HepG2 (cell line): Measurements from ENCODE around the gene NF2. TPM values are rescaled to one million over a fixed set of nuclear protein-coding genes. Genes with fewer than 3 reads are reported as not detected.

Experiments
- CENPT ChIP-seq: sonication (generic); formaldehyde crosslinking; IDR thresholded peaks from 2 replicates; pipeline ENCODE4 v1.8.0; 2022; ENCODE audit warnings: low read depth, mild to moderate bottlenecking, moderate library complexity, missing genetic modification reagents
- JUNB ChIP-seq: sonication (generic); formaldehyde crosslinking; IDR thresholded peaks from 2 replicates; pipeline ENCODE4 v1.8.0; 2022; ENCODE audit warnings: missing genetic modification reagents, mild to moderate bottlenecking, borderline replicate concordance
- LCORL ChIP-seq, 2 experiments: fragments of 450-650 bp in 1 of 2; sonication (generic) in 1 of 2; formaldehyde crosslinking in 1 of 2; IDR thresholded peaks; 2 replicates each; pipeline versions ENCODE4 v1.5.0 to v1.6.1; 2017 to 2020; ENCODE audit warnings: antibody characterized with exemption in 1 of 2, missing genetic modification reagents in 1 of 2
- MAF1 ChIP-seq: sonication (generic); formaldehyde crosslinking; IDR thresholded peaks from 2 replicates; pipeline ENCODE4 v1.5.0; 2020; ENCODE audit warnings: missing genetic modification reagents, borderline replicate concordance
- MEIS1 ChIP-seq: sonication (generic); formaldehyde crosslinking; IDR thresholded peaks from 2 replicates; pipeline ENCODE4 v1.9.0; 2021; ENCODE audit warnings: mild to moderate bottlenecking, missing genetic modification reagents, moderate library complexity, borderline replicate concordance
- REL ChIP-seq: sonication (generic); formaldehyde crosslinking; conservative IDR thresholded peaks from 2 replicates; pipeline ENCODE4 v1.8.0; 2022; ENCODE audit warnings: mild to moderate bottlenecking, missing genetic modification reagents, moderate library complexity
- TFDP1 ChIP-seq: IDR thresholded peaks from 2 replicates; pipeline ENCODE4 v1.6.1; 2016; ENCODE audit warnings: missing compliant biosample characterization, missing genetic modification reagents, borderline replicate concordance
- THYN1 ChIP-seq: sonication (generic); formaldehyde crosslinking; IDR thresholded peaks from 2 replicates; pipeline ENCODE4 v1.8.1; 2023; ENCODE audit warnings: low read depth, mild to moderate bottlenecking, moderate library complexity, missing genetic modification reagents, borderline replicate concordance
- U2AF1 ChIP-seq: fragments of 200-400 bp; formaldehyde crosslinking; optimal IDR thresholded peaks from 2 replicates; pipeline ENCODE3; 2017; ENCODE audit warnings: mild to moderate bottlenecking, low read depth, low read length
- UBTF ChIP-seq: sonication (generic); formaldehyde crosslinking; IDR thresholded peaks from 2 replicates; pipeline ENCODE4 v1.4.0; 2020; ENCODE audit warnings: mild to moderate bottlenecking, missing genetic modification reagents
- ZNF230 ChIP-seq: sonication (generic); formaldehyde crosslinking; IDR thresholded peaks from 2 replicates; pipeline ENCODE4 v1.4.0; 2020; ENCODE audit warnings: mild to moderate bottlenecking, missing genetic modification reagents
- ZNF550 ChIP-seq: sonication (generic); formaldehyde crosslinking; IDR thresholded peaks from 2 replicates; pipeline ENCODE4 v1.4.0; 2020; ENCODE audit warnings: mild to moderate bottlenecking, missing genetic modification reagents, borderline replicate concordance
- ZNF839 ChIP-seq: sonication (generic); formaldehyde crosslinking; IDR thresholded peaks from 2 replicates; pipeline ENCODE4 v1.4.0; 2020; ENCODE audit warnings: missing genetic modification reagents, mild to moderate bottlenecking, borderline replicate concordance
- ZSCAN30 ChIP-seq: sonication (generic); formaldehyde crosslinking; IDR thresholded peaks from 2 replicates; pipeline ENCODE4 v1.5.0; 2020; ENCODE audit warnings: mild to moderate bottlenecking, missing genetic modification reagents
- polyA plus RNA-seq, 8 experiments: library from polyadenylated mRNA; depleted of rRNA in 3 of 8; stranded (reverse) in 7 of 8; unstranded in 1 of 8; fragments of >200 nt; fragmentation: Illumina TruSeq in 4 of 8; extraction: Trizol in 4 of 8; gene quantifications; 2 replicates each; pipeline versions ENCODE4 v1.2.1 to v1.2.3, GENCODE V29; 2011 to 2016; ENCODE audit warnings: low read depth in 4 of 8, missing spikeins in 1 of 8, mixed read lengths in 1 of 8; ENCODE audit not compliant: insufficient read depth in 1 of 8
- total RNA-seq, 5 experiments: library from RNA; depleted of rRNA; stranded (reverse); fragments of >200 nt; fragmentation: Illumina TruSeq; extraction: Trizol; gene quantifications; 2 replicates each; pipeline ENCODE4 v1.2.3, GENCODE V29; 2016; ENCODE audit warnings: low read depth in 1 of 5
- TF ChIP-seq, protein P1 (sequence below): sonication (generic); formaldehyde crosslinking; IDR thresholded peaks from 2 replicates; pipeline ENCODE4 v1.9.0; 2021; ENCODE audit warnings: missing genetic modification reagents, borderline replicate concordance
- TF ChIP-seq, protein P2 (sequence below): sonication (generic); formaldehyde crosslinking; IDR thresholded peaks from 2 replicates; pipeline ENCODE4 v1.8.0; 2022; ENCODE audit warnings: low read depth, missing genetic modification reagents

Gene NF2
- total and polyA plus RNA-seq, 2 of the 13 experiments (the other 11 are each of a cell fraction or from before 2014, with no cell fraction given): 9.3 to 33.3 TPM

DNA sequence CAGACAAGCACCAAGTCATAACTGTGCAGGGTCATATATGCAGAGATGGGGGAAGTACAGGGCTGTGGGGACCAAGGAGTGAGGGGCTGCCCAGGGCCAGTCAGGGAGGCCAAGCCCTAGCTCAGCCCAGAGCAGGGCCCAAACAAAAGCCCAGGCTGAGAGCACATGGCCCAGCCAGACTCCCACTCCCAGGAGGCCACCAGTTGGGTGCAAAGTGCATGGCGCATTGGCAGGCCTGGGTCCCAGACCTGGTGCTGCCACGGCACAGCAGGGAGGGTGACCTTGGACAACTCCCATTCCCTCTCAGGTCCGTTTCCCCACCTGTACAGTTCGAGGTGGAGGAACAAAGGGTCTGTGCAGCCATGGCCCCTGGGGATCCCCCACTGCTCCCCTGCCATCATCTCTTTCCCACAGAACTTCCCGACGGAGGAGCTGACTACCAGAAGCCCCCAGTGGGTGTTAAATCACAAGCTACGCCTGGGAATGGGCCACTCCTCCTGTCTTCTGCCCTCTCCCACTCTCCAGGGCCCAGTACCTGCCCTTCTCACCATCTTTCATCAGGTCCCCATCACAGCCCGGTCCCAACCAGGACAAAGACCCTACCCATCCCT is 23.1 kb upstream of the NF2 start (continued):
- TF ChIP-seq CENPT: no peak
- TF ChIP-seq, protein P1, sequence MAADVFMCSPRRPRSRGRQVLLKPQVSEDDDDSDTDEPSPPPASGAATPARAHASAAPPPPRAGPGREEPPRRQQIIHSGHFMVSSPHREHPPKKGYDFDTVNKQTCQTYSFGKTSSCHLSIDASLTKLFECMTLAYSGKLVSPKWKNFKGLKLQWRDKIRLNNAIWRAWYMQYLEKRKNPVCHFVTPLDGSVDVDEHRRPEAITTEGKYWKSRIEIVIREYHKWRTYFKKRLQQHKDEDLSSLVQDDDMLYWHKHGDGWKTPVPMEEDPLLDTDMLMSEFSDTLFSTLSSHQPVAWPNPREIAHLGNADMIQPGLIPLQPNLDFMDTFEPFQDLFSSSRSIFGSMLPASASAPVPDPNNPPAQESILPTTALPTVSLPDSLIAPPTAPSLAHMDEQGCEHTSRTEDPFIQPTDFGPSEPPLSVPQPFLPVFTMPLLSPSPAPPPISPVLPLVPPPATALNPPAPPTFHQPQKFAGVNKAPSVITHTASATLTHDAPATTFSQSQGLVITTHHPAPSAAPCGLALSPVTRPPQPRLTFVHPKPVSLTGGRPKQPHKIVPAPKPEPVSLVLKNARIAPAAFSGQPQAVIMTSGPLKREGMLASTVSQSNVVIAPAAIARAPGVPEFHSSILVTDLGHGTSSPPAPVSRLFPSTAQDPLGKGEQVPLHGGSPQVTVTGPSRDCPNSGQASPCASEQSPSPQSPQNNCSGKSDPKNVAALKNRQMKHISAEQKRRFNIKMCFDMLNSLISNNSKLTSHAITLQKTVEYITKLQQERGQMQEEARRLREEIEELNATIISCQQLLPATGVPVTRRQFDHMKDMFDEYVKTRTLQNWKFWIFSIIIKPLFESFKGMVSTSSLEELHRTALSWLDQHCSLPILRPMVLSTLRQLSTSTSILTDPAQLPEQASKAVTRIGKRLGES (CRISPR knock-in tag): no peak
- peak; percentile 90 for TF ChIP-seq UBTF
- no peak for TF ChIP-seq THYN1
- TF ChIP-seq LCORL (IDR thresholded peaks at IDR 0.05): no peak
- peak; percentile 91 for TF ChIP-seq LCORL (CRISPR knock-in tag; IDR thresholded peaks at IDR 0.05)
- peak; percentile 83; the same call in 1 of the 2 replicates for TF ChIP-seq TFDP1 (CRISPR knock-in tag)
- no peak for TF ChIP-seq REL (CRISPR knock-in tag)
- no peak; the same call in 1 of the 2 replicates for TF ChIP-seq ZSCAN30
- 0 out of 2 replicates have a peak, but pooled peaks have one; percentile 29 for TF ChIP-seq MAF1 (CRISPR knock-in tag)
- no peak; the same call in 1 of the 2 replicates for TF ChIP-seq ZNF230
- no peak for TF ChIP-seq ZNF839 (CRISPR knock-in tag)
- TF ChIP-seq, protein P2, sequence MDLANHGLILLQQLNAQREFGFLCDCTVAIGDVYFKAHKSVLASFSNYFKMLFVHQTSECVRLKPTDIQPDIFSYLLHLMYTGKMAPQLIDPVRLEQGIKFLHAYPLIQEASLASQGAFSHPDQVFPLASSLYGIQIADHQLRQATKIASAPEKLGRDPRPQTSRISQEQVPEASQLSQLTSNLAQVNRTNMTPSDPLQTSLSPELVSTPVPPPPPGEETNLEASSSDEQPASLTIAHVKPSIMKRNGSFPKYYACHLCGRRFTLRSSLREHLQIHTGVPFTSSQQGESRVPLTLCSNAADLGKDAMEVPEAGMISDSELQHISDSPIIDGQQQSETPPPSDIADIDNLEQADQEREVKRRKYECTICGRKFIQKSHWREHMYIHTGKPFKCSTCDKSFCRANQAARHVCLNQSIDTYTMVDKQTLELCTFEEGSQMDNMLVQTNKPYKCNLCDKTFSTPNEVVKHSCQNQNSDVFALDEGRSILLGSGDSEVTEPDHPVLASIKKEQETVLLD: no peak
- TF ChIP-seq U2AF1: no peak
- TF ChIP-seq MEIS1: peak; percentile 55; the same call in 1 of the 2 replicates
- no peak for TF ChIP-seq JUNB (CRISPR knock-in tag)
- TF ChIP-seq ZNF550 (CRISPR knock-in tag): no peak
